RPMI7951 (cell line): ENCODE data around the gene DBNDD2. TPM values are rescaled to one million over a fixed set of nuclear protein-coding genes. Genes with fewer than 3 reads are reported as not detected.

Source experiments
- DNase-seq: peaks from one replicate; pipeline ENCODE4 v3.0.0-alpha.2; 2012; ENCODE audit warnings: low read depth
- total RNA-seq: library from RNA; depleted of rRNA; stranded (reverse); fragments of >200 nt; shearing (Covaris generic); gene quantifications from 2 replicates; pipeline ENCODE4 v1.2.3, GENCODE V29; 2014; rRNA removed

The DBNDD2 gene
- total RNA-seq, 1 experiment from 2014 or later = 10.1 TPM

GRCh38 chr20:45449528-45449927, 41.4 kb downstream of the DBNDD2 start:
- no peak for DNase-seq

- DNase-seq = peak; percentile 56
These were observed 42.2 kb downstream of the DBNDD2 start for GRCh38 chr20:45450097-45450818.

- no peak for DNase-seq
These were observed 44.1 kb downstream of the DBNDD2 start for GRCh38 chr20:45452238-45452637.

GRCh38 chr20:45452772-45453691, 44.9 kb downstream of the DBNDD2 start:
- DNase-seq = no peak

GRCh38 chr20:45456632-45457031, 48.5 kb downstream of the DBNDD2 start:
- no peak for DNase-seq

GRCh38 chr20:45459606-45460005, 51.5 kb downstream of the DBNDD2 start:
- DNase-seq = peak; percentile 26

Other genes starting within 250 kb of the DBNDD2 start
- gene PI3, start 233.4 kb upstream of the DBNDD2 start, total RNA-seq = not detected in 2 replicates
- not detected in 2 replicates for gene SEMG1, start 201.3 kb upstream of the DBNDD2 start, total RNA-seq
- not detected in 2 replicates for gene SEMG2, start 186.9 kb upstream of the DBNDD2 start, total RNA-seq
- gene SLPI, start 153.7 kb upstream of the DBNDD2 start, total RNA-seq = not detected in 2 replicates
- not detected in 2 replicates for gene RBPJL, start 101.4 kb upstream of the DBNDD2 start, total RNA-seq
- 0.10 TPM in 1 of 2 replicates, not detected in the other for gene MATN4, start 100.0 kb upstream of the DBNDD2 start, total RNA-seq
- 88.2 and 103 TPM in 2 replicates for gene SDC4, start 59.9 kb upstream of the DBNDD2 start, total RNA-seq
- 29.2 and 33.7 TPM in 2 replicates for gene SYS1, start 45.1 kb upstream of the DBNDD2 start, total RNA-seq
- not detected in 2 replicates for gene TP53TG5, start 30.0 kb upstream of the DBNDD2 start, total RNA-seq
- gene PIGT, start 7.9 kb downstream of the DBNDD2 start, total RNA-seq = 196 and 220 TPM in 2 replicates
- 0.78 TPM in 1 of 2 replicates, not detected in the other for gene WFDC2, start 61.5 kb downstream of the DBNDD2 start, total RNA-seq
- not detected in 2 replicates for gene SPINT3, start 107.3 kb downstream of the DBNDD2 start, total RNA-seq
- gene WFDC6, start 131.2 kb downstream of the DBNDD2 start, total RNA-seq = not detected in 2 replicates
- not detected in 2 replicates for gene EPPIN, start 139.1 kb downstream of the DBNDD2 start, total RNA-seq
- not detected in 2 replicates for gene WFDC8, start 171.0 kb downstream of the DBNDD2 start, total RNA-seq
- not detected in 2 replicates for gene WFDC10A, start 221.4 kb downstream of the DBNDD2 start, total RNA-seq
- not detected in 2 replicates for gene WFDC9, start 223.0 kb downstream of the DBNDD2 start, total RNA-seq